K562 (cell line): ENCODE results near the gene FRMD4A. TPM values are rescaled to one million over a fixed set of nuclear protein-coding genes. Genes with fewer than 3 reads are reported as not detected.

Source experiments
- ATAC-seq: fragments of 200-7000 bp; cut with Tn5 transposase; 3 replicates; pipeline ENCODE4 v1.9.1; 2020; ENCODE audit warnings: moderate library complexity
- BruUV-seq: library from RNA; stranded (reverse); fragments of 400-500 nt; replicated peaks from 2 replicates; lab custom pipeline; 2021; lab: Mats Ljungman, UMichigan
- CTCF ChIA-PET: fragments of 300-600 bp; formaldehyde crosslinking; extraction: SDS; loops from one replicate; lab custom pipeline; 2021; ENCODE audit warnings: low intra/inter-chr PET ratio; lab: Yijun Ruan, JAX
- POLR2A ChIA-PET: fragments of 300-600, 350-650 bp; sonication (Branson Sonifier 250); formaldehyde crosslinking; extraction: SDS; loops from one replicate; lab custom pipeline; 2021; ENCODE audit warnings: antibody characterized with exemption, inconsistent platforms; lab: Yijun Ruan, JAX
- DNase-seq, 4 experiments: peaks; one replicate each; pipeline versions ENCODE4 v3.0.0 to v3.0.0-alpha.2; 2011 to 2018; ENCODE audit warnings: low spot score in 3 of 4, mixed read lengths in 3 of 4; ENCODE audit errors: extremely low read depth in 1 of 4
- FAIRE-seq: peaks from 2 replicates; lab custom pipeline; 2011; peaks lifted over from hg19 to GRCh38; lab: Jason Lieb, UNC
- H2AFZ ChIP-seq: 2 replicates; pipeline ENCODE4 v1.6.0; 2011; ENCODE audit warnings: low read depth, low read length, control low read depth, inconsistent platforms
- H3K27ac ChIP-seq: fragments of 200-600 bp; 3 replicates; pipeline ENCODE4 v1.8.0; 2011; ENCODE audit warnings: low read depth, mild to moderate bottlenecking, control low read depth, inconsistent platforms, low read length, moderate library complexity, mixed read lengths; ENCODE audit errors: extremely low read depth
- H3K27me3 ChIP-seq, 2 experiments: fragments of 300-600 bp in 1 of 2; 2 replicates in 1 of 2; 3 replicates in 1 of 2; pipeline versions ENCODE4 v1.6.0 to v1.8.0; 2011; ENCODE audit warnings: inconsistent platforms in 2 of 2, low read length in 2 of 2, mild to moderate bottlenecking in 1 of 2, mixed read lengths in 1 of 2, moderate library complexity in 1 of 2; ENCODE audit not compliant: control insufficient read depth in 2 of 2, insufficient read depth in 2 of 2
- H3K36me3 ChIP-seq: fragments of 300-600 bp; 3 replicates; pipeline ENCODE4 v1.8.0; 2011; ENCODE audit warnings: mild to moderate bottlenecking, low read length, inconsistent platforms; ENCODE audit not compliant: control insufficient read depth, insufficient read depth
- H3K4me1 ChIP-seq, 2 experiments: fragments of 200-600 bp in 1 of 2; replicated peaks in 1 of 2; 2 replicates in 1 of 2; 3 replicates in 1 of 2; pipeline versions ENCODE4 v1.5.1 to v1.8.0; 2011; ENCODE audit warnings: inconsistent platforms in 2 of 2, low read length in 2 of 2, mild to moderate bottlenecking in 1 of 2, mixed read lengths in 1 of 2, moderate library complexity in 1 of 2; ENCODE audit not compliant: control insufficient read depth in 2 of 2, insufficient read depth in 2 of 2
- H3K4me2 ChIP-seq: 2 replicates; pipeline ENCODE4 v1.6.1; 2011; ENCODE audit warnings: low read length, control low read depth, inconsistent platforms, mixed read lengths; ENCODE audit not compliant: insufficient read depth
- H3K4me3 ChIP-seq: fragments of 200-600 bp; sonication (generic), shearing (Covaris generic); 2 replicates; pipeline ENCODE4 v1.5.1; 2016; ENCODE audit warnings: control low read depth, inconsistent platforms
- H3K79me2 ChIP-seq: fragments of 200-600 bp; 3 replicates; pipeline ENCODE4 v1.8.0; 2011; ENCODE audit warnings: low read length, inconsistent platforms; ENCODE audit not compliant: control insufficient read depth, insufficient read depth
- H3K9ac ChIP-seq, 2 experiments: 2 replicates each; pipeline versions ENCODE4 v1.6.0 to v1.6.1; 2011; ENCODE audit warnings: low read depth in 2 of 2, low read length in 2 of 2, control low read depth in 1 of 2, inconsistent platforms in 1 of 2, mild to moderate bottlenecking in 1 of 2, mixed read lengths in 1 of 2; ENCODE audit not compliant: insufficient read depth in 1 of 2
- H3K9me1 ChIP-seq: one replicate; pipeline ENCODE4 v1.6.0; 2011; ENCODE audit warnings: inconsistent platforms, mild to moderate bottlenecking, low read length, moderate library complexity; ENCODE audit not compliant: control insufficient read depth, insufficient read depth
- H3K9me3 ChIP-seq: replicated peaks from 2 replicates; pipeline ENCODE4 v1.5.1; 2011; ENCODE audit warnings: low read depth, low read length, inconsistent platforms; ENCODE audit not compliant: control insufficient read depth, insufficient read depth
- H4K20me1 ChIP-seq: replicated peaks from 2 replicates; pipeline ENCODE4 v1.6.1; 2011; ENCODE audit warnings: low read length, inconsistent platforms, mixed read lengths; ENCODE audit not compliant: control insufficient read depth, insufficient read depth
- CBFB ChIP-seq: sonication (generic); formaldehyde crosslinking; IDR thresholded peaks from 2 replicates; pipeline ENCODE4 v1.4.0; 2020; ENCODE audit warnings: mild to moderate bottlenecking, missing genetic modification reagents
- ELF2 ChIP-seq: fragments of 250-450 bp; sonication (Bioruptor Pico); IDR thresholded peaks from 2 replicates; pipeline ENCODE4 v1.5.0; 2021; ENCODE audit warnings: mild to moderate bottlenecking
- EP400 ChIP-seq: fragments of 450-650 bp; IDR thresholded peaks from 2 replicates; pipeline ENCODE4 v1.6.1; 2017; ENCODE audit warnings: antibody characterized with exemption, mild to moderate bottlenecking, moderate library complexity
- HSF4 ChIP-seq: fragments of 250-450 bp; sonication (Bioruptor Pico); IDR thresholded peaks from 2 replicates; pipeline ENCODE4 v2.1.2; 2022; ENCODE audit warnings: mild to moderate bottlenecking, moderate library complexity, borderline replicate concordance
- MCM5 ChIP-seq: fragments of 450-650 bp; IDR thresholded peaks from 2 replicates; pipeline ENCODE4 v1.6.1; 2016; ENCODE audit warnings: low read depth
- NFIX ChIP-seq: fragments of 250-450 bp; sonication (Bioruptor Pico); IDR thresholded peaks from 2 replicates; pipeline ENCODE4 v1.4.0; 2020; ENCODE audit warnings: low read depth, mild to moderate bottlenecking, moderate library complexity
- PTBP1 ChIP-seq: fragments of 200-400 bp; formaldehyde crosslinking; IDR thresholded peaks from 2 replicates; pipeline ENCODE4 v1.6.1; 2017; ENCODE audit warnings: low read depth, low read length
- SMARCA4 ChIP-seq: fragments of 450-650 bp; IDR thresholded peaks from 2 replicates; pipeline ENCODE4 v1.6.1; 2016
- SMC3 ChIP-seq: conservative IDR thresholded peaks from 2 replicates; pipeline ENCODE4 v1.6.1; 2011; ENCODE audit warnings: low read depth, low read length, improper control_type of control experiment; ENCODE audit not compliant: insufficient read depth
- SRSF7 ChIP-seq: fragments of 200-400 bp; formaldehyde crosslinking; optimal IDR thresholded peaks from 2 replicates; pipeline ENCODE3; 2017; ENCODE audit warnings: mild to moderate bottlenecking, low read depth, low read length
- TAF15 ChIP-seq: fragments of 200-400 bp; formaldehyde crosslinking; IDR thresholded peaks from 2 replicates; pipeline ENCODE4 v1.6.1; 2017; ENCODE audit warnings: mild to moderate bottlenecking, low read depth, low read length, moderate library complexity
- ZFPM2 ChIP-seq: fragments of 250-450 bp; sonication (Bioruptor Pico); IDR thresholded peaks from 2 replicates; pipeline ENCODE4 v1.5.1; 2022; ENCODE audit warnings: mild to moderate bottlenecking
- ZKSCAN3 ChIP-seq: fragments of 250-450 bp; sonication (Bioruptor Pico); IDR thresholded peaks from 2 replicates; pipeline ENCODE4 v1.4.0; 2020
- ZNF12 ChIP-seq: sonication (generic); formaldehyde crosslinking; IDR thresholded peaks from 2 replicates; pipeline ENCODE4 v1.4.0; 2020; ENCODE audit warnings: mild to moderate bottlenecking, missing genetic modification reagents
- ZNF174 ChIP-seq: fragments of 250-450 bp; sonication (Bioruptor Pico); IDR thresholded peaks from 2 replicates; pipeline ENCODE4 v1.4.0; 2020; ENCODE audit warnings: mild to moderate bottlenecking
- ZNF354B ChIP-seq: fragments of 250-450 bp; sonication (Bioruptor Pico); IDR thresholded peaks from 2 replicates; pipeline ENCODE4 v1.4.0; 2020
- ZNF589 ChIP-seq: fragments of 200-800 bp; sonication (Bioruptor generic); IDR thresholded peaks from 2 replicates; pipeline ENCODE4 v1.6.1; 2016; ENCODE audit warnings: low read depth, missing genetic modification characterization, missing compliant biosample characterization
- ZNF764 ChIP-seq: fragments of 250-450 bp; sonication (Bioruptor Pico); IDR thresholded peaks from 2 replicates; pipeline ENCODE4 v1.4.0; 2020; ENCODE audit warnings: low read depth, mild to moderate bottlenecking, moderate library complexity
- WGBS: fragments of 100-300 bp; shearing (Covaris generic); methylation state at CpG from one replicate; pipeline ENCODE4 v1.1.6; 2016; ENCODE audit warnings: low coverage, mixed read lengths; ENCODE audit not compliant: insufficient coverage; ENCODE audit errors: missing lambda C conversion rate; 5-methylcytosine and 5-hydroxymethylcytosine counted together
- in situ Hi-C: fragments of 300-500 bp; cut with MboI; formaldehyde crosslinking; loops from 4 replicates; pipeline ENCODE4 v1.15.0; 2018; ENCODE audit warnings: inconsistent platforms, mixed read lengths
- intact Hi-C: fragments of 100-400 bp; cut with micrococcal nuclease; formaldehyde crosslinking; loops from 2 replicates; pipeline ENCODE4 v1.14.2; 2022
- polyA plus RNA-seq, 8 experiments: library from polyadenylated mRNA; depleted of rRNA in 4 of 8; stranded (reverse) in 5 of 8; unstranded in 3 of 8; fragments of >200 nt; fragmentation: Nextera tagmentation in 2 of 8; fragmentation: Illumina TruSeq in 1 of 8; extraction: Ambion mirVana in 2 of 8; extraction: Trizol in 1 of 8; gene quantifications; 2 replicates each; pipeline versions ENCODE4 v1.2.1 to v1.2.3, GENCODE V29; 2011 to 2014; ENCODE audit warnings: inconsistent platforms in 1 of 8, missing spikeins in 1 of 8
- total RNA-seq, 7 experiments: library from RNA; depleted of rRNA in 6 of 7; stranded (reverse); fragments of >200 nt in 6 of 7; fragmentation: Illumina TruSeq in 2 of 7; extraction: Trizol in 2 of 7; gene quantifications; 2 replicates each; pipeline versions ENCODE4 v1.2.1 to v1.2.3, GENCODE V29; 2011 to 2021; ENCODE audit warnings: low replicate concordance in 1 of 7

The FRMD4A gene
- total and polyA plus RNA-seq, 9 of the 15 experiments (the other 6 are each of a cell fraction or from before 2014, with no cell fraction given): 0.80 to 5.2 (median 3.0) TPM

GRCh38 chr10:13943735-13944398, 386.9 kb downstream of the FRMD4A start:
- peaks cover 2% of the 10 kb centered on the region for H3K9me1 ChIP-seq
- no peak overlapping the region for H3K27ac ChIP-seq
- FAIRE-seq (no peak), ATAC-seq (no peak), DNase-seq (no peak)
- intact Hi-C loops (no loop called here), in situ Hi-C loops (no loop called here)
- no peak overlapping the region for H3K4me2 ChIP-seq
- H3K9ac ChIP-seq: no peak overlapping the region
- WGBS: under 1% methylated on average over 8 of the region's 8 CpGs
- TF ChIP-seq PTBP1 (no peak), EP400 (no peak), SMC3 (no peak), ZFPM2 (no peak), TAF15 (no peak), ELF2 (CRISPR knock-in tag) (no peak), ZNF589 (CRISPR knock-in tag) (no peak), ZNF354B (CRISPR knock-in tag) (no peak), ZNF174 (CRISPR knock-in tag) (no peak), NFIX (CRISPR knock-in tag) (no peak), ZKSCAN3 (no peak), SRSF7 (no peak), MCM5 (no peak), HSF4 (CRISPR knock-in tag) (no peak), SMARCA4 (no peak), CBFB (CRISPR knock-in tag) (no peak), ZNF764 (CRISPR knock-in tag) (no peak), ZNF12 (CRISPR knock-in tag) (no peak)
- H3K4me1 ChIP-seq: no peaks in the 10 kb centered on the region
- H3K9me3 ChIP-seq: no peaks in the 10 kb centered on the region
- no peaks in the 10 kb centered on the region for H3K36me3 ChIP-seq
- POLR2A ChIA-PET: interaction anchor here (0.6 kb wide), 1 partner anchor 25 kb away, joined by 3 read pairs; no protein-coding TSS in a partner anchor
- H3K27me3 ChIP-seq: 0 out of 5 replicates have a peak, but pooled peaks cover 0 to 9% of the 10 kb centered on the region in 2 experiments
- H4K20me1 ChIP-seq: no peaks in the 10 kb centered on the region
- no peaks in the 10 kb centered on the region for H3K79me2 ChIP-seq
- no TSS peak for BruUV-seq
- no peak overlapping the region for H3K4me3 ChIP-seq
- CTCF ChIA-PET: no interaction called here
- H2AFZ ChIP-seq: no peak overlapping the region
